Activated CD8-positive, alpha-beta T cell treated with anti-CD3 and anti-CD28 coated beads, Interleukin-2, amount 10 ng/mL, durations not matched to agents 7 days and 5 days (primary cell): ENCODE results near the gene GMPPA. TPM values are rescaled to one million over a fixed set of nuclear protein-coding genes. Genes with fewer than 3 reads are reported as not detected.

Source experiments
- ATAC-seq: fragments of 150-1000 bp; cut with Tn5 transposase; one replicate; pipeline ENCODE4 v1.10.0; 2021; ENCODE audit warnings: moderate library complexity
- CTCF ChIA-PET: fragments of 350-600 bp; sonication (Branson Sonifier 250); formaldehyde crosslinking; loops from one replicate; lab custom pipeline; 2021; ENCODE audit warnings: antibody characterized with exemption; lab: Charles Lee
- POLR2A ChIA-PET: fragments of 350-600 bp; sonication (Branson Sonifier 250); formaldehyde crosslinking; loops from one replicate; lab custom pipeline; 2021; ENCODE audit warnings: antibody characterized with exemption; lab: Charles Lee
- DNase-seq: peaks from one replicate; pipeline ENCODE4 v3.0.0-alpha.2; 2020
- H3K27ac Mint-ChIP-seq: one replicate; pipeline ENCODE4 v1.8.0; 2021; ENCODE audit warnings: mild to moderate bottlenecking, mixed read lengths
- H3K27me3 Mint-ChIP-seq: one replicate; pipeline ENCODE4 v1.8.0; 2021; ENCODE audit warnings: low read depth, mixed read lengths
- H3K36me3 Mint-ChIP-seq: one replicate; pipeline ENCODE4 v1.8.0; 2021; ENCODE audit warnings: low read depth, mixed read lengths
- H3K4me1 Mint-ChIP-seq: one replicate; pipeline ENCODE4 v1.8.0; 2021; ENCODE audit warnings: low read depth, mixed read lengths
- H3K4me3 Mint-ChIP-seq: one replicate; pipeline ENCODE4 v1.8.0; 2021; ENCODE audit warnings: mild to moderate bottlenecking, mixed read lengths
- H3K9me3 Mint-ChIP-seq: one replicate; pipeline ENCODE4 v1.8.0; 2022; ENCODE audit warnings: mixed read lengths; ENCODE audit not compliant: insufficient read depth
- total RNA-seq, 2 experiments: library from RNA; stranded (reverse); gene quantifications; one replicate each; pipeline ENCODE4 v1.2.3, GENCODE V29; 2021

The GMPPA gene
- total RNA-seq, 2 experiments from 2014 or later = 37.8 to 41.2 TPM

DNA sequence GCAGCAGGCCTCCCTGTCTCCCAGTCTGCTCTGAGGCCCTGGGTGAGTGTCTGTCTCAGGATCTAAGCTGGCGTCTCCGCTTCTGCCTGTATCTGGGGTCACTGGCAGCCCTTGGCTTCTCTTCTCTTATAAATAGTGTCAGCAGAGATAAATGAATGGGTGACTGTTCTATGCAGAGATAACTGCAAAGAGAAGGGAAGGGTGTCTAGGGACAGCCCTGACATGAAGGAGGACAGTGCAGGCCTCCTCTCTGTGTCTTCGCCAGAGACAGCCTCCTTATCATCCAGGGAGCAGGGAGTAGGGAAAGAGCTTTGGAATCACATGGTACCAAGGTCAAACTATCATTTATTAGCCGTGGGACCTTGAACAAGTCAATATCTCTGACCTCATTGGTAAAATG is 28.3 kb upstream of the GMPPA start:
- Mint-ChIP-seq H3K27me3 (no peaks in the 10 kb centered on the region), H3K4me3 (no peak overlapping the region), H3K36me3 (no peaks in the 10 kb centered on the region), H3K4me1 (no peaks in the 10 kb centered on the region), H3K27ac (no peak overlapping the region), H3K9me3 (no peaks in the 10 kb centered on the region)
- no peak for ATAC-seq
- CTCF ChIA-PET = interaction anchor here (1.3 kb wide), 1 partner anchor 68 kb away, joined by 3 read pairs; no protein-coding TSS in a partner anchor
- POLR2A ChIA-PET = no interaction called here
- no peak for DNase-seq

- ChIA-PET CTCF (interaction anchor here (1.3 kb wide), 1 partner anchor 69 kb away, joined by 3 read pairs; no protein-coding TSS in a partner anchor), POLR2A (no interaction called here)
- H3K9me3 Mint-ChIP-seq = no peaks in the 10 kb centered on the region
- H3K4me1 Mint-ChIP-seq = peaks cover 5% of the 10 kb centered on the region
- H3K36me3 Mint-ChIP-seq = no peaks in the 10 kb centered on the region
- no peak for DNase-seq
- no peak for ATAC-seq
- no peak overlapping the region for H3K4me3 Mint-ChIP-seq
- no peaks in the 10 kb centered on the region for H3K27me3 Mint-ChIP-seq
- no peak overlapping the region for H3K27ac Mint-ChIP-seq
These were observed 27.0 kb upstream of the GMPPA start for GRCh38 chr2:219471476-219472371.

- peaks cover 5% of the 10 kb centered on the region for H3K4me1 Mint-ChIP-seq
- CTCF ChIA-PET = interaction anchor here (1.1 kb wide), 1 partner anchor 13 kb away, joined by 3 read pairs; no protein-coding TSS in a partner anchor
- H3K4me3 Mint-ChIP-seq = no peak overlapping the region
- ATAC-seq (no peak), DNase-seq (no peak)
- no peak overlapping the region for H3K27ac Mint-ChIP-seq
- POLR2A ChIA-PET = interaction anchor here (1.2 kb wide), 1 partner anchor 11 kb away, joined by 3 read pairs; no protein-coding TSS in a partner anchor
- no peaks in the 10 kb centered on the region for H3K36me3 Mint-ChIP-seq
- H3K9me3 Mint-ChIP-seq = no peaks in the 10 kb centered on the region
- peaks cover 2% of the 10 kb centered on the region for H3K27me3 Mint-ChIP-seq
These were observed 26.0 kb upstream of the GMPPA start for GRCh38 chr2:219472629-219473187.

DNA sequence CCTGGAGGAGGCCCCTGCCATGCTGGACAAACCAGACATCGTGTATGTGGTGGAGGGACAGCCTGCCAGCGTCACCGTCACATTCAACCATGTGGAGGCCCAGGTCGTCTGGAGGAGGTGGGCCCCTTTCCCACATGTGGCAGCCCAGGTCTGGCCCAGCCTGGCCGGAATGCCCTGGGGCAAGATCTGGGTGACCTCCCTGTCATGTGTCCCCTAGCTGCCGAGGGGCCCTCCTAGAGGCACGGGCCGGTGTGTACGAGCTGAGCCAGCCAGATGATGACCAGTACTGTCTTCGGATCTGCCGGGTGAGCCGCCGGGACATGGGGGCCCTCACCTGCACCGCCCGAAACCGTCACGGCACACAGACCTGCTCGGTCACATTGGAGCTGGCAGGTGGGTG is 25.2 kb upstream of the GMPPA start:
- Mint-ChIP-seq H3K27ac (no peak overlapping the region), H3K27me3 (peaks cover 2% of the 10 kb centered on the region), H3K36me3 (no peaks in the 10 kb centered on the region), H3K4me1 (peaks cover 5% of the 10 kb centered on the region), H3K4me3 (no peak overlapping the region), H3K9me3 (no peaks in the 10 kb centered on the region)
- ATAC-seq (no peak), DNase-seq (no peak)
- CTCF ChIA-PET = interaction anchor here (1.1 kb wide), 1 partner anchor 13 kb away, joined by 3 read pairs; no protein-coding TSS in a partner anchor
- POLR2A ChIA-PET = interaction anchor here (1.2 kb wide), 1 partner anchor 10 kb away, joined by 3 read pairs; no protein-coding TSS in a partner anchor

- H3K4me1 Mint-ChIP-seq = peaks cover 5% of the 10 kb centered on the region
- POLR2A ChIA-PET = interaction anchor here (0.6 to 1.0 kb wide), 2 partner anchors 13 to 469 kb away, joined by 3 to 4 read pairs; no protein-coding TSS in a partner anchor
- no peak overlapping the region for H3K27ac Mint-ChIP-seq
- H3K4me3 Mint-ChIP-seq = no peak overlapping the region
- DNase-seq (no peak), ATAC-seq (no peak)
- no peaks in the 10 kb centered on the region for H3K36me3 Mint-ChIP-seq
- no peaks in the 10 kb centered on the region for H3K9me3 Mint-ChIP-seq
- H3K27me3 Mint-ChIP-seq = peaks cover 2% of the 10 kb centered on the region
- CTCF ChIA-PET = interaction anchor here (1.0 to 5.4 kb wide), 4 partner anchors 16 to 86 kb away, joined by 3 to 42 read pairs (median 6); no protein-coding TSS in a partner anchor
These were observed 24.2 kb upstream of the GMPPA start for GRCh38 chr2:219474285-219475060.

GRCh38 chr2:219475278-219475677 is 23.4 kb upstream of the GMPPA start:
- Mint-ChIP-seq H3K27ac (no peak overlapping the region), H3K36me3 (no peaks in the 10 kb centered on the region)
- no peak for ATAC-seq

DNA sequence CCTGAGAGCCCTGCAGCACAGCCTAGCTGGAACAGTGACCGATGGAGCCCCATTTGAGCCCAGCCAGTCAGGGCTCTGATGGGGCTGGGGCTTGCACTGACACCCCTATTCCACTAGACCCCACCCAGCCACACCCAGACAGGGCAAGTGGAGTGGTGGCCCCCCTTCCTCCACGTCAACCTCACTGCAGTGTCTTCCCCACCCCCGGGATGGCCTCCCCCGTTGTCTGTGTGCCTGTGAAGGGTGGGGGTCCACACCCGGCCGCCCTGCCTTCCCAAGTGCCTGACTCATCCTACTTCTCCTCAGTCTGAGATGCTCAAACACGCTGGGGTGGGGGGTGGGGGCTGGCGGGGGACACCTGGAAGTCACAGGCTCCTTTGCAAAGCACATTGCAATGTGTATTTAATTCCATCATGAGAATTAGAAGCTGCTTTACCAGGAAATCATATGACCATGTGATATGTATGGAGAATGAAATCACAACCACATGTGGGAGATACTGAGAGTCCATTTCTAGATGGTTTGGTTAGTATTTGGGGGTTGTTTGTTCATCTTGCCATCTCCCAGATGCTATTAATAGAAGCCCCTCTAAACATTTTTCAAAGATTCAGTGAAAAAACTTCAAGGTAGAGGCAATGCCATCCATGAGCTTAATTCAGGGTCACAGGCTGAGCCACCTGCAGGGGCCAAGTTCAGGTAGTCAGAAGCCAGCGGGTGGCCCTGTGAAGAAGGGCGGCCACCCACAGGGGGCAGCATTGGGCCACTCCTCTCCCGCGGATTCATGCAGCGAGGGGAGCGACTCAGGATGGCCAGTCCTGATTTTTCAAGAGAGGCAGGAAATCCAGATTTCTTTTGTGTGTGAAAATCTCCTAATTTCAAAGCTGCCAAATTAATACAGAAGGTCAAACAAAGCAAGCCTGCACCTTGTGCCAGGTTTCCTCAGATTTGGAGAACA is 22.7 kb upstream of the GMPPA start:
- ATAC-seq = peak; percentile 83
- H3K36me3 Mint-ChIP-seq = no peaks in the 10 kb centered on the region
- H3K27ac Mint-ChIP-seq = no peak overlapping the region
- DNase-seq = peak; percentile 75
- H3K27me3 Mint-ChIP-seq = peaks cover 2% of the 10 kb centered on the region
- POLR2A ChIA-PET = no interaction called here
- no peaks in the 10 kb centered on the region for H3K9me3 Mint-ChIP-seq
- H3K4me1 Mint-ChIP-seq = peaks cover 5% of the 10 kb centered on the region
- CTCF ChIA-PET = interaction anchor here (0.7 to 5.4 kb wide), 16 partner anchors 8 to 87 kb away, joined by 3 to 42 read pairs (median 5); partner anchors contain the start of gene GMPPA
- H3K4me3 Mint-ChIP-seq = no peak overlapping the region

More at GRCh38 chr2:219475278-219475677, 23.4 kb upstream of the GMPPA start:
- no peak for DNase-seq
- H3K4me1 Mint-ChIP-seq = peaks cover 5% of the 10 kb centered on the region
- no peak overlapping the region for H3K4me3 Mint-ChIP-seq
- H3K27me3 Mint-ChIP-seq = peaks cover 2% of the 10 kb centered on the region
- no peaks in the 10 kb centered on the region for H3K9me3 Mint-ChIP-seq
- ChIA-PET POLR2A (no interaction called here), CTCF (interaction anchor here (0.8 to 5.4 kb wide), 9 partner anchors 9 to 87 kb away, joined by 3 to 42 read pairs (median 4); partner anchors contain the start of gene GMPPA)

GRCh38 chr2:219476652-219477151 is 22.0 kb upstream of the GMPPA start:
- ChIA-PET CTCF (interaction anchor here (0.7 to 5.4 kb wide), 10 partner anchors 9 to 74 kb away, joined by 3 to 42 read pairs (median 7); no protein-coding TSS in a partner anchor), POLR2A (interaction anchor here (0.8 kb wide), 1 partner anchor 21 kb away, joined by 4 read pairs; no protein-coding TSS in a partner anchor)
- Mint-ChIP-seq H3K9me3 (no peaks in the 10 kb centered on the region), H3K27me3 (peaks cover 2% of the 10 kb centered on the region), H3K4me1 (peaks cover 5% of the 10 kb centered on the region), H3K36me3 (no peaks in the 10 kb centered on the region), H3K27ac (no peak overlapping the region), H3K4me3 (no peak overlapping the region)
- DNase-seq = no peak
- no peak for ATAC-seq

- H3K4me1 Mint-ChIP-seq = peaks cover 5% of the 10 kb centered on the region
- H3K9me3 Mint-ChIP-seq = no peaks in the 10 kb centered on the region
- ATAC-seq (no peak), DNase-seq (no peak)
- H3K36me3 Mint-ChIP-seq = no peaks in the 10 kb centered on the region
- CTCF ChIA-PET = interaction anchor here (1.0 to 5.4 kb wide), 5 partner anchors 10 to 75 kb away, joined by 3 to 42 read pairs (median 9); no protein-coding TSS in a partner anchor
- no peak overlapping the region for H3K27ac Mint-ChIP-seq
- POLR2A ChIA-PET = interaction anchor here (0.8 kb wide), 1 partner anchor 21 kb away, joined by 4 read pairs; no protein-coding TSS in a partner anchor
- no peak overlapping the region for H3K4me3 Mint-ChIP-seq
- H3K27me3 Mint-ChIP-seq = peaks cover 4% of the 10 kb centered on the region
These were observed 21.5 kb upstream of the GMPPA start for GRCh38 chr2:219477179-219477578.

DNA sequence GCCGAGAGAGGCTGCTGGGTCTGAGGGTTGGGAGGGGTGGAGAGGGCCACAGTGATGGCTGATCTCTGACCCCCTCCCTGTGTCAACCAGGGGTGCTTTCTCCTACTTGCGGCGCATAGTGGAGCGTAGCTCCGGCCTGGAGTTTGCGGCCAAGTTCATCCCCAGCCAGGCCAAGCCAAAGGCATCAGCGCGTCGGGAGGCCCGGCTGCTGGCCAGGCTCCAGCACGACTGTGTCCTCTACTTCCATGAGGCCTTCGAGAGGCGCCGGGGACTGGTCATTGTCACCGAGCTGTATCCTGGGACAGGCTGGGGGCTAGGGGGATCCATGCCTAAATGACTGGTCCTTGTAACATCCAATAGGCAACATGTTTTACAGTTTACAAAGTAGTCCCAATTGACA is 20.9 kb upstream of the GMPPA start:
- Mint-ChIP-seq H3K27ac (no peak overlapping the region), H3K4me3 (no peak overlapping the region), H3K27me3 (peaks cover 8% of the 10 kb centered on the region), H3K9me3 (no peaks in the 10 kb centered on the region), H3K36me3 (no peaks in the 10 kb centered on the region), H3K4me1 (peaks cover 5% of the 10 kb centered on the region)
- POLR2A ChIA-PET = no interaction called here
- ATAC-seq (no peak), DNase-seq (no peak)
- CTCF ChIA-PET = interaction anchor here (1.0 to 5.4 kb wide), 4 partner anchors 10 to 51 kb away, joined by 3 to 42 read pairs (median 10); no protein-coding TSS in a partner anchor
